ENCODE results near the gene F2RL3.
"Not testable (repeated sequence)": the region's sequence is repeated elsewhere in the genome, so short reads cannot be mapped to it uniquely, and the experiment has no call there.

The F2RL3 gene

DNA sequence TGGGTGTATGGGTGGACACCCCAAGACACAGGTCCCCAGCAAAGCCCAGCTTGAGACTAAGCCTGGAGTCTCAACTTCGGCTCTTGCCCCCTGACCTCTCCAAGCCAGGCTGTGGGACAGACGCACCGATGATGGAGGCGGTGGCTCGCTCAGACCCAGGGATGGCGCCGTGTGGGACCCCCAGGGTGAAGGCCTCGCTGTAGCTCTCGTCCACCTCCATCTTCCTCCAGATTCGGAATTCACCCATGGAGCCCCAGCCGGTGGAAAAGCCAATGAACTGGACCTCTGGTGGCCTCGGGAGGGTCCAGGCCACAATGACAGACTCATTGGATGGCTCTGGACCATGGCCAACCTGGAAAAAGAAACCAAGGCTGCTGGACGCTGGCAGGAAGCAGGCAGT lies 39.1 kb downstream of the F2RL3 start:
- DNase-seq (ENCODE audit: low read depth), result no peak
- no peak overlapping the region for H3K4me3 ChIP-seq (ENCODE audit: control insufficient read depth, low read depth, low read length)
- TF ChIP-seq, protein P1, sequence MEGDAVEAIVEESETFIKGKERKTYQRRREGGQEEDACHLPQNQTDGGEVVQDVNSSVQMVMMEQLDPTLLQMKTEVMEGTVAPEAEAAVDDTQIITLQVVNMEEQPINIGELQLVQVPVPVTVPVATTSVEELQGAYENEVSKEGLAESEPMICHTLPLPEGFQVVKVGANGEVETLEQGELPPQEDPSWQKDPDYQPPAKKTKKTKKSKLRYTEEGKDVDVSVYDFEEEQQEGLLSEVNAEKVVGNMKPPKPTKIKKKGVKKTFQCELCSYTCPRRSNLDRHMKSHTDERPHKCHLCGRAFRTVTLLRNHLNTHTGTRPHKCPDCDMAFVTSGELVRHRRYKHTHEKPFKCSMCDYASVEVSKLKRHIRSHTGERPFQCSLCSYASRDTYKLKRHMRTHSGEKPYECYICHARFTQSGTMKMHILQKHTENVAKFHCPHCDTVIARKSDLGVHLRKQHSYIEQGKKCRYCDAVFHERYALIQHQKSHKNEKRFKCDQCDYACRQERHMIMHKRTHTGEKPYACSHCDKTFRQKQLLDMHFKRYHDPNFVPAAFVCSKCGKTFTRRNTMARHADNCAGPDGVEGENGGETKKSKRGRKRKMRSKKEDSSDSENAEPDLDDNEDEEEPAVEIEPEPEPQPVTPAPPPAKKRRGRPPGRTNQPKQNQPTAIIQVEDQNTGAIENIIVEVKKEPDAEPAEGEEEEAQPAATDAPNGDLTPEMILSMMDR (IDR thresholded peaks at IDR 0.05; ENCODE audit: control insufficient read depth, insufficient read depth, low read depth, low read length, missing control alignments), result no peak

DNA sequence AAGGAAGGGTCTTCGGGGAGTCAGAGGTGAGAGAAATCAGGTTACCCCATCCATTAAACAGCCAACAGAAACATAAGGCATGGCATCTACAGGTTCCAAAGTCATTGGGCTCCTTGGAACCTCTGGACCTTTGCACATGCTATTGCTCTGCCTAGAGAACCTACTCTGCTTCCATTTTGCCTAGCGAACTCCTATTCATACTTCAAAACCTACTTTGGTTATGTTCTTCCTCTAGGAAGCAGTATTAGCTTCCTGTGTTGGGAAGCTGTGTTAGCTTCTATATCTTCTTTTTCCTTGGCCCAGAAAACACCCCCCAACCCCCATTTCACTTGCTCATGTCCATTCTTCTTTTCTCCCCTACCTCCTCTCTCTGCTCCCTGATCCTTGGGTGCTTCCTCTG lies 39.6 kb downstream of the F2RL3 start:
- H3K4me3 ChIP-seq (ENCODE audit: control insufficient read depth, low read depth, low read length), result no peak overlapping the region
- TF ChIP-seq, protein P1 (IDR thresholded peaks at IDR 0.05; ENCODE audit: control insufficient read depth, insufficient read depth, low read depth, low read length, missing control alignments), result no peak
- no peak for DNase-seq (ENCODE audit: low read depth)

DNA sequence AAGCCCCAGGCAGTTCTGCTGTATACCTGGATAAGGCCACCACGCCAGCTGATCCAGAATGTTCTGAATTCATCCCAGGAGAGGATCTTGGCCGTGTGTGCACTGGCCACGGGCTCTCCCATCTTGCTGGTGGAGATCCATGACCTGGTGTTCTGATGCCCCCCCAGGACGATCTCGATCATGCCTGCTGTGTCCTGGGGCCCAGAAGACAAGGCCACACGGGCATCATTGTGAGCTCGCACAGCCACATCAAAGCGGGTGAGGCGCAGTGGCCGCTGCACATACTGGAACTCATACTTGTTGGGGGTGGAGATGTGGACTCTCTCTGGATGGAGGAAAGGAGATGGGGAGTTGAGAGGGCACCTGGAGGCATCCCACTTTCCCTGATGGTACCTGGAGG lies 40.1 kb downstream of the F2RL3 start:
- no peak overlapping the region for H3K4me3 ChIP-seq (ENCODE audit: control insufficient read depth, low read depth, low read length)
- no peak for DNase-seq (ENCODE audit: low read depth)
- TF ChIP-seq, protein P1 (IDR thresholded peaks at IDR 0.05; ENCODE audit: control insufficient read depth, insufficient read depth, low read depth, low read length, missing control alignments), result no peak

DNA sequence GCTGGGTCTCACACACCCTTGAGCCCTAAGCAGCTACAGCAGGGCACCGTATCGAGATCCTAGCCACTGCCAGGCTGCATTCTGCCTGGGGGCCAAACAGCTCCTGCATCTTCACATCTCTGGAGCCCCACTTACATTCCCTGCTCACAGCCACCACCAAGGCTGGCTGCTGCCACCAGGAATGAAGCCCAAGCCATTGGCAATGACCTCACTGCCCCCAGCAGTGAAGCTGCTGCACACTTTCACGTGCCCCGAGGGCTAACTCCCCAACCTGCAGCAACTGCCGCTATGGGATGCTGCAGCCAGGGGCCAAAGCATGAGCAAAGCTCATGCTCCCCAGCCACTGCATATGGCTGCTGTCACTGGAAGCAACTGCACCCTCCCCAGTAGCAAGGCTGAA lies 42.0 kb downstream of the F2RL3 start:
- no peak overlapping the region for H3K4me3 ChIP-seq (ENCODE audit: control insufficient read depth, low read depth, low read length)
- TF ChIP-seq, protein P1 (IDR thresholded peaks at IDR 0.05; ENCODE audit: control insufficient read depth, insufficient read depth, low read depth, low read length, missing control alignments), result no peak
- DNase-seq (ENCODE audit: low read depth), result no peak

DNA sequence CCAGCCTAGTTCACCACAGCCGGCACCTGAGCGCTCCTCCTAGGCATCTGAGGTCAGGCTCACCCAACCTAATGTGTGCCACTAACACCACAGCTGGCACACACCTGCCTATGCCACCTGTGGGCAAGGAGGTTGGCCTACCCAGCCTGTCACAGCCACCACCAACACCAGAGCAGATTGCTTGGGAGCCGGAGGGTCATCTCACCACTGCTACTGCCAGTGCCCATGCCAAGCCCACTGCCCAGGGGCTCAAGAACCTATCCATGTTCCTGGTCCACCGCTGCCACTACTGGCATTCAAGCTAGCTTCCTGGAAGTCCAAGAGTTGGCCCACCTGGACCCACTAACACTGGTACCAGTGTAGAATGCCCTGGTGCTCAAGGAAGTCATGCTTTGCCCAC lies 42.5 kb downstream of the F2RL3 start:
- H3K4me3 ChIP-seq (ENCODE audit: control insufficient read depth, low read depth, low read length), result no peak overlapping the region
- DNase-seq (ENCODE audit: low read depth), result no peak
- TF ChIP-seq, protein P1 (IDR thresholded peaks at IDR 0.05; ENCODE audit: control insufficient read depth, insufficient read depth, low read depth, low read length, missing control alignments), result no peak

DNA sequence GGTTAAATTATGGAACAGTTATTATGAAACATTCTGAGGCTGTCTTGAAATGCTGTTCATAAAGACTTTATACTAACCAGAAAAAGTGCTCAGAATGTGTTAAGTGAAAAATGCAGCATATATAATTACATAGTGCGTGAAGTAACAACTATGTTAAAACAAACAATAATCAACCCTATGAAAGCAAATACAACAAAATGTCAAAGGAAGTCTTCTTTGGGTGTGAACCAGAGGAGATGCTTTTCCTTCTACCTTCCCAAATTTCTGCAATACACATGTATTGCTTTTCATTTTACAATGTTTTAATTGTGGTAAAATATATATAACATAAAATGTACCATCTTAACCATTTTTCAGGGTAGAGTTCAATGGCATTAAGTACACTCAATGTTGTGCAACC lies 45.7 kb downstream of the F2RL3 start:
- TF ChIP-seq, protein P1 (IDR thresholded peaks at IDR 0.05; ENCODE audit: control insufficient read depth, insufficient read depth, low read depth, low read length, missing control alignments), result no peak
- no peak for DNase-seq (ENCODE audit: low read depth)

DNA sequence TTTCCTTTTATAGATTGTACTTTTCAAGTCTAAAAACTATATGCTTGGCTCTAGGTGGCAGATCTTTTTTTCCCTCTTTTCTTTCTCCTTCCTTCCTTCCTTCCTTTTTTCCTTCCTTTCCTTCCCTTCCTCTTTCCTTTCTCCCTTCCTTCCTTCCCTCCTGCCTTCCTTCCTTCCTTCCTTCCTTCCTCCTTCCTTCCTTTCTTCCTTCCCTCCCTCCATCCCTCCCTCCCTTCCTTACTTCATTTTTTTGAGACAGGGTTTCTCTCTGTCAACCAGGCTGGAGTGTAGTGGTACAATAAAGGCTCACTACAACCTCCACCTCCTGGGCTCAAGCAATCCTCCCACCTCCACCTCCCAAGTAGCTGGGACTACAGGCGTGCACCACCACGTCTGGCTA lies 48.1 kb downstream of the F2RL3 start:
- TF ChIP-seq, protein P1 (IDR thresholded peaks at IDR 0.05; ENCODE audit: control insufficient read depth, insufficient read depth, low read depth, low read length, missing control alignments), result no peak
- no peak for DNase-seq (ENCODE audit: low read depth)
- no peak overlapping the region for H3K4me3 ChIP-seq (ENCODE audit: control insufficient read depth, low read depth, low read length)

More for the DNA sequence above, 45.7 kb downstream of the F2RL3 start:
- no peak overlapping the region for H3K4me3 ChIP-seq (ENCODE audit: control insufficient read depth, low read depth, low read length)

DNA sequence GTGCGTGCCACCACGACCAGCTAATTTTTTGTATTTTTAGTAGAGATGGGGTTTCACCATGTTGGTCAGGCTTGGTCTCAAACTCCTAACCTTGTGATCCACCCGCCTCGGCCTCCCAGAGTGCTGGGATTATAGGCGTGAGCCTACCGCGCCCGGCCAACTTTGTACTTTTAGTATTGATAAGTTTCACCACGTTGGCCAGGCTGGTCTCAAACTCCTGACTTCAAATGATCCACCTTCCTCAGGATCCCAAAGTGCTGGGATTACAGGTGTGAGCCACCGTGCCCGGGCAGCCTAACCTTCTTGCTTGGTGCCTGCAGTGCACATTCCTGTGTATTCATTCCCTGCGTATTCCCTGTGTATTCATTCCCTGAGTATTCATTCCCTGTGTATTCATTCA lies 49.0 kb downstream of the F2RL3 start:
- not testable (repeated sequence) for H3K4me3 ChIP-seq (ENCODE audit: control insufficient read depth, low read depth, low read length); DNase-seq (ENCODE audit: low read depth)

Measured in AG09309 (cell line).